IPS-18c (cell line): Measurements from ENCODE around the gene FAM83F.

Experiments
- H3K4me3 ChIP-seq: 2 replicates; pipeline ENCODE4 v1.7.0; 2013; ENCODE audit warnings: low read depth, mild to moderate bottlenecking, low read length, moderate library complexity; ENCODE audit not compliant: insufficient read depth
- H3K9me3 ChIP-seq: one replicate; pipeline ENCODE4 v1.6.1; 2013; ENCODE audit warnings: mild to moderate bottlenecking, low read length, moderate library complexity; ENCODE audit not compliant: control insufficient read depth, insufficient read depth

Gene FAM83F

DNA sequence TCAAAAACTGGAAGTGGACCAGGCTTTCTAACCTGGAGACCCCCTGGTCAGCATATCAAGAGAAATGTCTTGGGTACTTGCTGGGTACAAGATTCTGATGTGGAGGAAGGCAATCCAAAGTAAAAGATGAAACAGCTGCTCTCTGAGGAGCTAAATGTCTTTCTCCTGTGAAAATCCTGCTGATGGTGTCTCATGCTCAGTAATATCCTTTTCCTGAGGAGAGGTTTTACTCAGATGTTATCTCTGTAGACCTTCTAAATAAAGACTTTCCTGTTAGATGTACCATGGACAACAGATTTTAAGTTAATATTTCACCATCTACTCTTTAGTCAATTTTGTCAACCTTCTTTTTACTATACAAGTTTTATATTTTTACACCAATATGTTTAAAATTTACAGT is 62.9 kb downstream of the FAM83F start:
- Histone ChIP-seq H3K4me3 (no peak overlapping the region), H3K9me3 (no peaks in the 10 kb centered on the region)

DNA sequence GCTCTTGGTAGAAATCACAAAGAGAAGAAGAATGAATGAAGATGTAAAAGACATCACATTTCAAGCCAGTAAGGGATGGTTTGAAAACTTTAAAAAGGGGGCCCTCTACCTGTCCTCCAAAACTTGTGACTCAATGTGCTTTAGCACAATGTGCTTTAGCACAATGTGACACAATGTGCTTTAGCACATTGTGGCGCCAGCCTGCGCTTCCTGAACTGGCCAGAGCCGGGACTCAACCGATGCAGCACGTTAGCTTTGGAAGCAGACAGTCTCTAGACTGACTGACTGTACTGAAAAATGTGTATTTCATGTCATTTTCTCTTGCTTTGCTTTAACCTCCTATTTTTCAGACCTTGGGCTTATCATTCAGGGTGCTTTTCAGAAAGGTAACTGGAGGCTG is 63.5 kb downstream of the FAM83F start:
- H3K9me3 ChIP-seq, result no peaks in the 10 kb centered on the region
- no peak overlapping the region for H3K4me3 ChIP-seq

DNA sequence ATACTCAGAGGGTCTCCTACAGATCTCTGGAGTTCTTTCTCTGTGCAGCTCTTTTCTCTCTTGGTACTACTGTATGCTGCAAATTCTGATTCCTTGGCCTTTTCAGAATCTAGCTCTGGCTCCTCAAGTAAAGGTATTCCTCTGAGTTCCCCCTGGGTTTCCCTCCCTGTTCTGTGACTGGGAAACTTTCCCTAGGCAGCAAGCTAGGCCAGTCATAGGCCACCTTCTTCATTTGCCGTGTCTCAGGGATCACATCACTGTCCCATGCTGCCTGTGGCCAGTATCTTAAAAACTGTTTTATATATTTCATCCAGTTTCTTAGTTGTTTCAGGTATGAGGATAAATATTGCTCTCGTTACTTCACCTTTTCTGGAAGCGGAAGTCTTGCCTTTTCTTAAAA is 71.2 kb downstream of the FAM83F start:
- H3K4me3 ChIP-seq, result no peak overlapping the region
- no peaks in the 10 kb centered on the region for H3K9me3 ChIP-seq

DNA sequence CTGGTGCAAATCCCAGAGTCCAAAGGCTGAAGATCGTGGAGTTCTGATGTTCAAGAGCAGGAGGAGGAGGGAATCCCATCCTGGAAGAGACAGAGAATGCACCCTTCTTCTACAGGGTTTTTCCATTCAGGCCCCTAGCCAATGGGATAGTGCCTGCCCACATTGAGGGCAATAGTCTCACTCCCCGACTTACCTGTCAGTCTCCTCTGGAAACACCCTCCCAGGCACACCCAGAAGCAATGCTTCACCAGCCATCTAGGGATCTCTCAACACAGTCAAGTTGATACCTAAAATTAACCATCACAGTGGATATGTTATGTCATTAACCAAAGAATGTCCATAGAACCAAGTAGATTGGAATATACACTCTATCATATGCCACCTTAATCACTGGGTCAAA is 72.9 kb downstream of the FAM83F start:
- Histone ChIP-seq H3K9me3 (no peaks in the 10 kb centered on the region), H3K4me3 (no peak overlapping the region)

DNA sequence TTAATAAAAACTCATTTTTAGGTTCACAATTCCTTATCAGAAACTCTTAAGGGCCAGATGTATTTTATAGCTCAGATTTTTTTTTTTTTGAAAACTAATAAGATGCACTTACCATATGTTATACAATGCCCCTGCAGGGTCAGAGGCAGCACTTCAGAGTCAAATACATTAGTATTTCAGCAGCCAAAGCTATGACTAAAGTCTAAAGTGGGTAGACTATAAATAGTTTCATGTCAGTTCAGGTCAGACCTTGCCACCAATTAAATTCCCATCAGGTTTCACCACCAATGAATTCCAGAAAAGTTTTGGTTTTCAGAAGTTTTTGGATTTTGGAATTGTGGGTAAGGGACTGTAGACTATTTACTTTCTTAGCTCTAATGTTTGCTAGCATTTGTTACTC is 75.9 kb downstream of the FAM83F start:
- H3K9me3 ChIP-seq, result no peaks in the 10 kb centered on the region
- no peak overlapping the region for H3K4me3 ChIP-seq

DNA sequence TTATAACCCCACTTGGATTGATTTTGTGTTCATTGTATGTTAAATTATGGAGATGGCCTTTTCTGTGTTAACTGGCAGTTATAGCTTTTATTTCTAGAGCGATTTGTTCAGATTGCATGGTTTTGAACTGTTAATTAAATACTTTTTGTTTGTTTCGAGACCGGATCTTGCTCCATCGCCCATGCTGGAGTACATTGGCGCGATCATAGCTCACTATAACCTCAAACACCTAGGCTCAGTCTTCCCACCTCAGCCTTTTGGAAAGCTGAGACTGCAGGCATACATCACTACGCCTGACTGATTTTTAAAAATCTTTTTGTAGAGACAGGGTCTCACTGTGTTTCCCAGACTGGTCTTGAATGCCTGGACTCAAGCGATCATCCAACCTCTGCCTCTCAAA is 77.0 kb downstream of the FAM83F start:
- H3K4me3 ChIP-seq, result no peak overlapping the region
- H3K9me3 ChIP-seq, result no peaks in the 10 kb centered on the region

DNA sequence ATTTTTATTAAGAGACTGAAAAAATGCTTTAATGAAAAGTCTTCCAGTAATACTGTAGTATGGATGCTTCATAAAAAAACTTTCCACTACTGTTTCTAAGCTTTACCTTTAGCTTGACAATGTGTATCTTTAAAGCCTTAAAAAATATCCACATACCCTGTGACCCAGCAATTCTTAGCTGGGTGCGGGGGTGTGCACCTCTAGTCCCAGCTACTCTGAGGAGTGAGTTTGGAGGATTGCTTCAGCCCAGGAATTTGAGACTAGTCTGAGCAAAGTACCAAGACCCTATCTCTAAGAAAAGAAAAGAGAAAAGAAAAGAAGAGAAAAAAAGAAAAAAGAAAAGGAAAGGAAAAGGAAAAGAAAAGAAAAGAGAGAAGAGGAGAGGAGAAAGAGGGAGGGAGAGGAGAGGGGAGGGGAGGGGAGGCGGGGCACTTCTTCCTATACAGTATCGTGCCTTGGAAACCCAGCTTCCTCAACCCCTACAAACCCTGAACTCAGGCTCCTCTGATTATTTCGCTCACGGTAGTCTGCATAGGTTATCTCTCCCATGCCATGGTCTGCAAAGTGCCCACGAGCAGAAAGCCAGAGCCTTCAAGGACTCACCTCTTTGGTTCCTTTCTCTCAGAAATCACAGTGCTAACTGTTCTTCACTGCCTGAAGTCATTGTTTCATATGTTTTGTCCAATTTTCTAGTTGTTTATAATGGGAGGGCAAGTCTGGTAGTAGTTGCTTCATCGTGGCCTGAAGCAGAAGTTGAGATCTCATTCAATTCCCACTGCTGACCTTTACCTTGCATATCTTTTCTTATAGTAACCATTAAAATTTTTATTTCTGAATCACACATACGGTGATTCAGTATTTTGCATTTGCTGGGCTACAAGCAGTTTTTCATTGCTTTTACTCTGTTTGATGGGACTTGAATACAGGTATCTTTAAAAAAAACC is 82.2 kb downstream of the FAM83F start:
- H3K9me3 ChIP-seq, result no peaks in the 10 kb centered on the region
- no peak overlapping the region for H3K4me3 ChIP-seq

DNA sequence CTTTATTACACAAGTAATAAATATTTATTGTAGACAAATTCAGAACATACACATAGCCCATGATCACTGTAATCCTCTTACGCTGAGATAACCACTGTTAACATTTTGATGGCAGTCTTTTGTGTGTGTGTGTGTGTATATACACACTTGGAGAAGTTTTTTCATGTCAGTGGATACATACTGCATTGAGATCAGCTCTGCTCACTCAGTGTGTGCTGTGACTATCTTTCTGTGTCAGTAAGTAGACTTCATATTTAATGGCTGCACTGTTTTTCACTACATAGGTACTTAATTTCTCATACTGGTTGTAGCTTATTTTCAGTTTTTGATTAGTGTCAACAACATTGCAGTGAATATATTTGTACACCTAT is 82.9 kb downstream of the FAM83F start:
- no peak overlapping the region for H3K4me3 ChIP-seq
- H3K9me3 ChIP-seq, result no peaks in the 10 kb centered on the region

DNA sequence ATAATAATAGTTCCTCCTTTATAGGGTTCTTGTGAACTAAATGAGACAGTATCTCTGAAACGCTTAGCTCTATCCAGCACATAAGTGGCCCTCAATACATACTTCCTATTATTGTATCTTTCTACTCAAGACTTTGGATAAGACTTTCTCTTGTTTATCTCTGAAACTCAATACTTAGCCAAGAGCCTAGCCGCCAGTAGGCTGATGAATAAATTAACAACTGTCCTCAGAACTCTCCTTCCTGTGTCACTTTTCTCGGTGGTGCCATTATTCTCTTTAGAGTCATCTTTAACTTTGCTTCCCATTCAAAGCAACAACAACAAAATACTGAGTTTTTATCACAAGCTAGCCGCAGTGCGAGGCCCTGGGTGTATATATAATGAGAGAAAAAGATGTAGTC is 86.9 kb downstream of the FAM83F start:
- no peak overlapping the region for H3K4me3 ChIP-seq
- H3K9me3 ChIP-seq, result no peaks in the 10 kb centered on the region

DNA sequence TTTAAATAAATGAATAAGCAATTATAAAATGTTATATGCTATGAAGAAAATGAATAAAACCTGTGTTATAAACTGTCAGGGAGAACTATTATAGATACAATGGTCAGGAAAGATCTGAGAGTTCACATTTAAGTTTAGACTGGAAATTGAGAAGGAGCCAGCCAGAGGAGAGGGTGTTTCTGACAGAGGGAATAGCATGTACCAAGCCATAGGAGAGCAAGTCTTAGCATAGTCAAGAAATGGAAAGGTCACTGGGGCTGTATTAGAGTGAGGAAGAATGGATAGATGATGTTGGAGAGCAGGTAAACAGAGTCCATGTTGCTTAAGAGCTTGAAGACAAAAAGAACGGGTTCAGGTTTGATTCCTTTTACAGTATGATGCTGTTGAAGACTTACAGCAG is 87.4 kb downstream of the FAM83F start:
- H3K4me3 ChIP-seq, result no peak overlapping the region
- H3K9me3 ChIP-seq, result no peaks in the 10 kb centered on the region

DNA sequence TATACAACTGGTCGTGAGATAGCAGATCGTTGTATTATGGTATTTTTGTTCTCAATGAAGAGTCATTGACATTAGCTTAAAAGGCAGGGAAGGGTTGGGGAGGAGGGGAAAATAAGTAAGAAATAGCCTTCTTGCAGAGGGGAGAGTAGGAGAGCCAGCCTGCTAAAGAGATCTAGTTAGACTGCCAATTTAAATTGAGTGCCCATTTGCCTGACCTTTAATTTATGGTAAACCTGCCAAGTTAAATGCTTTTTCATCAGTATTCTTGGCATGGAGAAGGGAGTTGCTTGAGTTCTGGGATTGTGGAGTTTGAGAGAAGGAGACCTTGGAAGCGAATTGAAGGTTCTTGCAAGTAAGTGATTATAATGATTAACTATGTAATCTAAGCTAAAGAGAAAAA is 89.0 kb downstream of the FAM83F start:
- Histone ChIP-seq H3K4me3 (no peak overlapping the region), H3K9me3 (no peaks in the 10 kb centered on the region)

DNA sequence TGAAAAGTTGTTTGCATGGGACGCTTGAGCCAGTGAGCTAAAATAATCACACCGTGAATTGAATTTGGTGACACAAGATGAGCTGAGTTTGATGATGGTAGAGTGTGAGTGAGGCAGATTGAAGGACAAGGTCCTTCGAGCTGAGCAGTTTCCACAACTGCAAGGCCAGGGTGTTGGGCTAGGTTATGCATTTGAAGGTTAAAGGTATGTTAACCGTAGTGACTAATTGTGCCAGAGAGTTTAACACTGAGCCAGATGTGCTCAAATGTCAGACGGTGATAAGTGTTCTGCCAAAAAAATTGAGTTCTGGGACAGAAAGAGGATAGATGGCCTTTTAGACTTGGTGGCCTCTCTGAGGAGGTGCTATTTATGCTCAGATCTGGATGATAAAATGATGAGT is 89.5 kb downstream of the FAM83F start:
- no peak overlapping the region for H3K4me3 ChIP-seq
- H3K9me3 ChIP-seq, result no peaks in the 10 kb centered on the region

DNA sequence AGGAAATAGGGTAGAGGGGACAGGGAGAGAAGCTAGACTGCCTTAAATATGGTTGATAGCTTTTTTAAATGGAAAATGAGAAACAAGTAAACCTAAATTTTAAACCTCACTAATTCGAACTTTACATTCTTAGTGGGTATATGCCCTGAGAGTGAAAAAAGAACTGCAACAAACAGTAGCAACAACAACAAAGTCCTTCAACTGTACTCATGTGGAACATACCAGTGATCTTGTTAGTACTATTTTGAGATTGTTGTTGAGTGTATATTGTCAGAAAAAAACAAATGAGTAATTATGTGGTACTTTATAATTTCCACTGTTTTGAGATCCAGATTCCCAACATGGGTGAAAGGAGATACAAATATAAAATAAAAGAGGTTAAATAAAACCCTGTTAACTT is 94.1 kb downstream of the FAM83F start:
- Histone ChIP-seq H3K4me3 (no peak overlapping the region), H3K9me3 (peaks cover 2% of the 10 kb centered on the region)
